Keratinocyte (primary cell): Measurements from ENCODE around the gene IGF2BP2. TPM values are rescaled to one million over a fixed set of nuclear protein-coding genes. Genes with fewer than 3 reads are reported as not detected.

Source experiments
- DNase-seq: peaks from one replicate; pipeline ENCODE4 v3.0.0-alpha.2; 2011; ENCODE audit warnings: low read depth, missing footprints, low spot score
- FAIRE-seq: peaks from 2 replicates; lab custom pipeline; 2011; peaks lifted over from hg19 to GRCh38; lab: Jason Lieb, UNC
- H2AFZ ChIP-seq: 2 replicates; pipeline ENCODE4 v1.6.0; 2012; ENCODE audit warnings: low read length, control low read depth, inconsistent platforms; ENCODE audit not compliant: control insufficient read depth
- H3K27ac ChIP-seq: 2 replicates; pipeline ENCODE4 v1.5.1; 2011; ENCODE audit warnings: low read length; ENCODE audit not compliant: control insufficient read depth, insufficient read depth
- H3K27me3 ChIP-seq: 3 replicates; pipeline ENCODE4 v1.6.0; 2011; ENCODE audit warnings: low read length; ENCODE audit not compliant: control insufficient read depth, insufficient read depth; ENCODE audit errors: extremely low read depth
- H3K36me3 ChIP-seq, 2 experiments: 2 replicates in 1 of 2; 3 replicates in 1 of 2; pipeline ENCODE4 v1.5.1; 2011; ENCODE audit warnings: low read length in 2 of 2, mild to moderate bottlenecking in 1 of 2; ENCODE audit not compliant: control insufficient read depth in 2 of 2, insufficient read depth in 2 of 2; ENCODE audit errors: extremely low read depth in 1 of 2
- H3K4me1 ChIP-seq: 3 replicates; pipeline ENCODE4 v1.5.1; 2011; ENCODE audit warnings: low read length; ENCODE audit not compliant: control insufficient read depth, insufficient read depth; ENCODE audit errors: extremely low read depth
- H3K4me2 ChIP-seq: 3 replicates; pipeline ENCODE4 v1.6.0; 2011; ENCODE audit warnings: low read depth, low read length; ENCODE audit not compliant: control insufficient read depth, insufficient read depth; ENCODE audit errors: extremely low read depth
- H3K4me3 ChIP-seq, 3 experiments: fragments of 200-600 bp in 1 of 3; sonication (generic) in 1 of 3; 2 replicates in 2 of 3; 3 replicates in 1 of 3; pipeline ENCODE4 v1.5.1; 2011 to 2016; ENCODE audit warnings: low read length in 3 of 3, mild to moderate bottlenecking in 3 of 3, control low read depth in 2 of 3, inconsistent platforms in 1 of 3, low read depth in 1 of 3, mixed read lengths in 1 of 3, mixed run types in 1 of 3, moderate library complexity in 1 of 3; ENCODE audit not compliant: control insufficient read depth in 2 of 3, insufficient read depth in 2 of 3; ENCODE audit errors: extremely low read depth in 1 of 3
- H3K79me2 ChIP-seq: 2 replicates; pipeline ENCODE4 v1.6.0; 2012; ENCODE audit warnings: low read length; ENCODE audit not compliant: control insufficient read depth, insufficient read depth
- H3K9ac ChIP-seq: 3 replicates; pipeline ENCODE4 v1.6.0; 2011; ENCODE audit warnings: low read length; ENCODE audit not compliant: control insufficient read depth, insufficient read depth; ENCODE audit errors: extremely low read depth
- H3K9me1 ChIP-seq: 3 replicates; pipeline ENCODE4 v1.6.0; 2011; ENCODE audit warnings: low read length; ENCODE audit not compliant: control insufficient read depth, insufficient read depth; ENCODE audit errors: extremely low read depth
- H3K9me3 ChIP-seq: 2 replicates; pipeline ENCODE4 v1.5.1; 2012; ENCODE audit warnings: low read depth, low read length; ENCODE audit not compliant: control insufficient read depth
- H4K20me1 ChIP-seq: 3 replicates; pipeline ENCODE4 v1.6.0; 2011; ENCODE audit warnings: low read length; ENCODE audit not compliant: control insufficient read depth, insufficient read depth; ENCODE audit errors: extremely low read depth
- CTCF ChIP-seq, 3 experiments: IDR thresholded peaks in 1 of 3; conservative IDR thresholded peaks in 1 of 3; optimal IDR thresholded peaks in 1 of 3; 2 replicates in 2 of 3; 3 replicates in 1 of 3; pipeline versions ENCODE3 to v1.5.1; 2011; ENCODE audit warnings: low read length in 3 of 3, mild to moderate bottlenecking in 3 of 3, moderate library complexity in 2 of 3, control low read depth in 1 of 3, inconsistent platforms in 1 of 3; ENCODE audit not compliant: insufficient read depth in 2 of 3; ENCODE audit errors: extremely low read depth in 1 of 3
- EZH2 ChIP-seq: IDR thresholded peaks from one replicate; pipeline ENCODE4 v1.6.1; 2012; ENCODE audit warnings: inconsistent platforms, mild to moderate bottlenecking, low read length, moderate library complexity
- dilution Hi-C: fragments of 300-500 bp; cut with MboI; formaldehyde crosslinking; loops from one replicate; pipeline ENCODE4 v1.7.0; 2020; ENCODE audit warnings: low sequenced_read_pairs; ENCODE audit not compliant: extremely low pct_ligation_motif_present
- polyA plus RNA-seq, 5 experiments: library from polyadenylated mRNA; depleted of rRNA in 3 of 5; stranded (reverse) in 3 of 5; stranded (forward) in 1 of 5; unstranded in 1 of 5; fragments of >200 nt; gene quantifications; 1 replicate in 1 of 5; 2 replicates in 3 of 5; 3 replicates in 1 of 5; pipeline versions ENCODE4 v1.2.1 to v1.2.3, GENCODE V29; 2011 to 2012; ENCODE audit warnings: missing spikeins in 2 of 5, low read depth in 1 of 5, low replicate concordance in 1 of 5

The IGF2BP2 gene
- polyA plus RNA-seq, 1 donor (not counting 4 experiments of a cell fraction or from before 2014, with no cell fraction given), result 21.2 TPM

GRCh38 chr3:185867650-185868049 is 42.8 kb upstream of the IGF2BP2 start:
- H3K9me3 ChIP-seq, result no peaks in the 10 kb centered on the region
- DNase-seq (no peak), FAIRE-seq (no peak)
- H3K27me3 ChIP-seq, result no peaks in the 10 kb centered on the region
- H3K4me3 ChIP-seq, result no peak overlapping the region
- no peaks in the 10 kb centered on the region for H3K79me2 ChIP-seq
- no peaks in the 10 kb centered on the region for H3K9me1 ChIP-seq
- H4K20me1 ChIP-seq, result no peaks in the 10 kb centered on the region
- H3K9ac ChIP-seq, result no peak overlapping the region
- no peak for TF ChIP-seq EZH2
- no peak for TF ChIP-seq CTCF (optimal IDR thresholded peaks at IDR 0.05 in 1 of 3, IDR thresholded peaks at IDR 0.05 in 1 of 3, conservative IDR thresholded peaks at IDR 0.05 in 1 of 3; ENCODE audit: extremely low read depth in 1 of 3, insufficient read depth in 2 of 3, low read length in 3 of 3)
- H3K4me1 ChIP-seq, result no peaks in the 10 kb centered on the region
- H2AFZ ChIP-seq, result no peak overlapping the region
- H3K4me2 ChIP-seq, result no peak overlapping the region
- dilution Hi-C loops, result no loop called here
- no peaks in the 10 kb centered on the region for H3K36me3 ChIP-seq
- H3K27ac ChIP-seq, result no peak overlapping the region

- dilution Hi-C loops, result no loop called here
- Histone ChIP-seq H3K36me3 (no peaks in the 10 kb centered on the region), H3K27ac (no peak overlapping the region), H3K4me3 (no peak overlapping the region), H3K79me2 (no peaks in the 10 kb centered on the region), H4K20me1 (no peaks in the 10 kb centered on the region), H2AFZ (no peak overlapping the region), H3K9ac (no peak overlapping the region), H3K9me1 (no peaks in the 10 kb centered on the region), H3K4me1 (no peaks in the 10 kb centered on the region), H3K9me3 (no peaks in the 10 kb centered on the region), H3K27me3 (no peaks in the 10 kb centered on the region), H3K4me2 (no peak overlapping the region)
- TF ChIP-seq CTCF (optimal IDR thresholded peaks at IDR 0.05 in 1 of 3, IDR thresholded peaks at IDR 0.05 in 1 of 3, conservative IDR thresholded peaks at IDR 0.05 in 1 of 3; ENCODE audit: extremely low read depth in 1 of 3, insufficient read depth in 2 of 3, low read length in 3 of 3) (no peak), EZH2 (no peak)
- no peak for FAIRE-seq
- DNase-seq, result no peak
These were observed 42.2 kb upstream of the IGF2BP2 start for GRCh38 chr3:185866995-185867394.
